Stimulated activated CD8-positive, alpha-beta memory T cell treated with anti-CD3 and anti-CD28 coated beads, Interleukin-2, amount 100 ng/mL, for 1 hour (primary cell): ENCODE measurements around the gene ATP2A2.
"Not testable (repeated sequence)": the region's sequence is repeated elsewhere in the genome, so short reads cannot be mapped to it uniquely, and the experiment has no call there.

Source experiments
- DNase-seq, 2 donors: peaks; one replicate each; pipeline ENCODE4 v3.0.0-alpha.2; 2020; ENCODE audit warnings: low read depth in 2 of 2

Gene ATP2A2

DNA sequence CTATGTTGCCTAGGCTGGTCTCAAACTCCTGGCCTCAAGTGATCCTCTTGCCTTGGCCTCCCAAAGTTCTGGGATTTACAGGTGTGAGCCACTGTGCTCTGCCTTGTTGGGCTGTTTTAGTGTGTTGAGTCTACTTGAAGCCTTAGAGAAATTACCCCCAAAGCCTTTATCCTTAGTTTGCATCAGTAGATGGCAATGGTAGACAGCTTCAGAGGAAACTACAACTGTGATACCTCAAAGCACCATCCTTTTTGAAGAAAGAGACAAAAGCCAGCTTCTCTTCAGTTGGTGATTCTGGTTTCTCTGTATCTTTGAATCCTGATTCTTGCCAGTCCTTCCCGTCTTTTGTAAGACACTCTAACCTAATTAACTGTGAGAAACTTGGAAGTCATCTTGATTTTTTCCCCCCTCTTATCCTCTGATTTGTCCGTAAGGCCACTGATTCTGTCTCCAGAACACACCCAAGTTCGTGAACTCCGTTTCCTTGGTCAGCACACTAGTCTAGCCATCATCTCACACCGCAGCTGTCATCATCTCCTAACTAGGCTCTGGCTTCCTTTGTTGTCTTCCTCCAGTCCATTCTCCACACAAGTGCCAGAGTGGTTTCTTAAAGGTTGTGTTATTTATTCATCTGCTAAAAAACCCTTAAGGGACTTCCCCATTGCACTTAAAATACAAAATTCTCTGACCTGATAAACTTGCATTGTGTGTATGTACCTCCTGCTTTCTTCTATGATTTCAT is 20.2 kb downstream of the ATP2A2 start:
- DNase-seq = no peak

DNA sequence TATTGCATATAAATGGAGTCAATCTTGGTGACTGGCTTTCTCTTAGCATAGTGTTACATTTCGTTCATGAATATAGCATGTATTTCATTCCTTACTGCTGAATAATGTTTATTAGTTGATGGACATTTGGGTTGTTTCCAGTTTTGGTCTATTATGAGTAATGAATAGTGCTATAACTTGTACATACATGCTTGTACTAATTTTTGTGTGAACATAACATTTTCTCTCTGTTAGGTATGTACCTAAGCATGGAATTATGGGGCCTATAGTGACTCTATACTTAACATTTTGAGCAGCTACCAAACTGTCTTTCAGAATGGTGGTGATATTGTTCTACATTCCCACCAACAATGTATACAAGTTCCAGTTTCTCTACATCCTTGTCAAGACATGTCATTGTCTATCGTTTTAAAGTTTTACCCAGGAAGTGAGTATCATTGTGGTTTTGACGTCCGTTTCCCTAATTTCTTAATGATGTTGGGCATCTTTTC is 23.1 kb downstream of the ATP2A2 start:
- no peak for DNase-seq

DNA sequence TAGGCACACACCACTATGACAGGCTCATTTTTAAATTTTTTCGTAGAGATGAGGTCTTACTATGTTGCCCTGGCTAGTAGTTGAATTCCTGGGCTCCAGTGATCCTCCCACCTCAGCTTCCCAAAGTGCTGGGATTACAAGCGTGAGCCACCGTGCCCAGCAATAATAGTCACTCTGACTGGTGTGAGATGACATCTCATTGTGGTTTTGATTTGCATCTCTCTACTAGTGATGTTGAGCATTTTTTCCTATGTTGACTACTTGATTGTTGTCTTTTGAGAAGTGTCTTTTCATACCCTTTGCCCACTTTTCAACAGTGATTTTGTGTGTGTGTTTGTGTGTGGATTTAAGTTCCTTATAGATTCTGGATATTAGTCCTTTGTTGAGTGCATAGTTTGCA is 26.3 kb downstream of the ATP2A2 start:
- no peak for DNase-seq

DNA sequence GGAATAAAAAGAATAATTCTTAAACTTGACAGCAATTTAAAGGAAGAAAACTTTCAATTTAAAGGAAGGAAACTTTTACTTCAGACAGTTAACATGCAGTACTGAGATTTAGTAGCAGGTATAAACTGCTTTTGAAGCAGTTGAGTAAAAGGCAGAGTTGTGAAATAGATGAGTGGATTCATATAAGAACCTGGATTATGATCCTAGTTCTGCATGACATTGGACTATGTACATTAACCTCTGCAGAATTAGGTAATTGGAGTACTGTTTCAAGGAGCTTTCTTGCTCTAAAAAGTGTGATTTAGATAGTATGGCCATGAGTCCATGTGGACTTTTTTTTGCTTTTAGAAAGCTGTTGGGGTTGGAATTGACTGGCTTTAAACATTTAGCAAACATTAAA is 29.7 kb downstream of the ATP2A2 start:
- DNase-seq = no peak

DNA sequence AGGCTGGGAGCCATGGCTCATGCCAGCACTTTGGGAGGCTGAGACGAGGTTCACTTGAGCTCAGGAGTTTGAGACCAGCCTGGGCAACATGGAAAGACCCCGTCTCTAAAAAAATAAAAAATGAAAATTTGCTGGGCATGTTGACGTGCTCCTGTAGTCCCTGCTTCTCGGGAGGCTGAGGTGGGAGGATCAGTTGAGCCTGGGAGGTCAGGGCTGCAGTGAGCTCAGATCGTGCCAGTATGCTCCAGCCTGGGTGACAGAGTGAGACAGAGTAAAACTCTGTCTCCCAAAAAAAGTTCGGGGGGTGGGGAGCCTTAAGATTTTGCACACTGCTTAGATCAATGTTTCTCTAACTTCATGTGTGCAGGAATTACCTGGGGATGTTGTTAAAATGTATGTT is 30.9 kb downstream of the ATP2A2 start:
- DNase-seq = no peak

DNA sequence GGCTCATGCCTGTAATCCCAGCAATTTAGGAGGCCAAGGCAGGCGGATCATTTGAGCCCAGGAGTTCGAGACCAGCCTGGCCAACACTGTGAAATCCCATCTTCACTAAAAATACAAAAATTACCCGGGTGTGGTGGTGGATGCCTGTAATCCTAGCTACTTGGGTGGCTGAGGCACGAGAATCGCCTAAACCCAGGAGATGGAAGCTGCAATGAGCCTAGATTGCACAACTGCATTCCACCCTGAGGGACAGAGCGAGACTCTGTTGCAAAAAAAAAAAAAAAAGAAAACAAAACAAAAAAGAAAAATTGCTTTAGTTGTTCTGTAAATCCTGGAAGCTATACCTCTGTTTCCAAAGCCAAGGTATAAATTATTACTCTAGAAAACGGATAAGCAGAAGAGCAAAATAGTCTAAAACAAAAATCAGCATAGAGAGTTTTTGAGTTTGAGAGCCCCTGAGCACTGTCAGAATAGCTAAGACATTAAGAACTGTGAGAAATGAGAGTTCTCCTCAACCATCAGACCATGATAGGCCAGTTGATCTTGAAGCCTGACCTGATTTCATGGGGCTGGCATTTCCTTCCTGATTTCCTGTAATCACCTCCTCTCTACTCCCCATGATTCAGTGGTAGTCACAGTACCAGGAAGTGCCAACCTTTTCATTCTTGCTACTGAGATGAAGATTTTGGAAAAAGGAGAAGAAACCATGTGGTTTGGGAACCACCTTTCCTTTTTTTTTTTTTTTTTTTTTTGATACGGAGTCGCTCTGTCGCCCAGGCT is 31.7 kb downstream of the ATP2A2 start:
- no peak for DNase-seq

DNA sequence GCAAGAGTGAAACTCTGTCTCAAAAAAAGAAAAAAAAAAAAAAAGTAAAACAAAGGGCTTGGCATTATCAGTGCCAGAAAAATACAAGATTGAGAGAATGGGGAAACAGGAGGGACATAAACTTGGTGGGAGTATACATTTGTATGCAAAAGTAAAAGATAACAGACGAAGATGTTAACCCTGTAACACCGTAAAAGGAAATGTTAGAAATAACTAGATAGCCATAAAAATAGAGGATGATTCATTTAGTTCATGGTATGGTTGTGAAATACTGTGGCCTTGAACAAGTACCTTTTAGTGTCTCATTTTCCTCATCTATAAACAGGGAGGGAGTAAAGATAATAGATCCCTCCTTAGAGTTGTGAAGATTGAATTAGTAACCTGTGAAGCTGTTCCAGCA is 33.3 kb downstream of the ATP2A2 start:
- DNase-seq = no peak

DNA sequence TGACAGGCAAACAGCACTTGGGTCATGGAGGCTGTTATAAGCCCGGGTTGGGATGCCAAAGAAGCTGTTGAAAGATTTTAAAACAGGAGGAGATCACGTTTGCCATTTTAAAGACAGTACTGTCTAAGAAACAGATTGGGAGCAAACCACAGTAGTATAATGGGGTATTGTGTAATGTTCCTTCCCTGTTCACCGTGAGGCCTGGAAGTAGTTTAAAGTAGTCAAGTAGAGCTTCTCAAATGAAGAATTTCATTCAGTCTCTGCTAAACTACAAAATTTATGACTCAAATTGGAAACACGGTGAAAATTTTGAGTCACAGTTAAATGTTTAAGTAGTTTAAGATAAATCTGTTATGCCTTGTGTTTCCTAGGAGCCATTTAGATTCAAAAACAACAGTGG is 35.8 kb downstream of the ATP2A2 start:
- DNase-seq = no peak

DNA sequence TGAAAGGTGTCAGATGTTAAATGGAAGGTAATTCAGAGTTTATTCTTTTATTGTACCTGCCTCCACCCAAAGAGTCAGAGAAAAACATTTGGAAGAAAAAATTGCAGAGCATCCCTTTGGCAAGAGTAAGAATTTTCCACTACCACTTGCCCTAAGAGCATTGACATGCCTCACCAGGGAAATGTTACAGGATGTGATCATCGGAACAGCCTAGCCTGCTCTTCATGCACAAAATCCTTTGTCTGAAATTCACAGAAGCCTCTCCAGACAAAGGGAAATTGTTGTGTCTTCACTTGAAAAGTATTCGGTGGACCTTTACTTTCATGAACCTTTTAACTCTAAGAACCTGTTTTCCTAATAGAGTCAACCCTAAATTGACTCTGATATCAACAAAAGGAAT is 36.9 kb downstream of the ATP2A2 start:
- no peak for DNase-seq

DNA sequence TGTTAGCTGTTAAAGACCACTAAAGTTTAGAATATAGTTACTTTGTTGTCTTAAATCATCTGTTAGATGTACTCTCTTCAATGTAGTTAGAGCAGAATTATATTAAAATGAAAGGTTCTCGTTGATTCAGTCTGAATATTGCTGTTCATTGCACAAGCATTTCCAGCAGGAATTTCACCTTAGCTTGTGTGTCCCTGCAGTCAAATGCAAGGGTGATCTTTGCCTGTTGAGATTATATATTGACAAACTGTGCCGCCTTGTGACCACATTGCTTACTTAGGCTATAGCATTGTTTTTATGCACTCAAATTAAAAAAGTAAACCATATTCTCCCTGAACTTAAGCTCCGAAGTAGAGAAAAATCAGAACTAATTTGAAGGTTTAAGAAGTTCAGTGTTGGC is 39.5 kb downstream of the ATP2A2 start:
- no peak for DNase-seq

DNA sequence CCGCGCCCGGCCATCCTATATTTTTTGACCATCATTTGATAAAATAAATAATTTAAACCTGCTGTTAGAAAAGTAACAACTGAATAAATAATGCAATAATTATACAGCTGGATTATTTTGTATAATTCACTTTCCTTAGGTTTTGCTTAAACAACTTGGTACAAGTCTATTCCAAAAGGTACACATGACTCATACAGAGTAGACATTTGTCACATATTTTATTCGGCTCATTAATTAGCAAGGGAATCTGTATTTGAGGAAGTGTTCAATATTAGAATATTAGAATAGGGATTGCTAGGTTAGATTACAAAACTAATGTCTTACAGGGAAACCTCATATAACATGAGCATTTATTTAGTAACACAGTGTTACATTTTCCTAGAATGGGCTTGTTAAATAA is 48.7 kb downstream of the ATP2A2 start:
- no peak for DNase-seq

DNA sequence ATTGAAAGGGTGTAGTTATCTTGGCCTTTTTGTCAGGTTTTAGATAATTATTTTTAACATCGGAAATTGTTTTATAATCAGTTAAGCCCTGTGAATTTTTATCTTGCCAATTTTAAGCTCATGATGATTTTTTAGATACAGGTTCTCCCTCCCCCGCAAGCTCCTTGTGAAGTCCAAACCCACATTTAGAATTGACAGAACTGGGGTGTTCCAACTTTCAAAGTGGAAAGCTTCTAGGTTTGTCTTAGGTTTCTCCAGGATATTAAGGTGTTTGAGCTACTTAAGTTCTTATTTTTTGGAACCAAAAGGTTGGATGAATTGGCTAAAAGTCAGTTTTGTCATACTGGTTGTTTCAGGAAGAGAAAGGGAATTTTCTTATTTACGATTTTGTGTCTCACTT is 49.1 kb downstream of the ATP2A2 start:
- no peak for DNase-seq

DNA sequence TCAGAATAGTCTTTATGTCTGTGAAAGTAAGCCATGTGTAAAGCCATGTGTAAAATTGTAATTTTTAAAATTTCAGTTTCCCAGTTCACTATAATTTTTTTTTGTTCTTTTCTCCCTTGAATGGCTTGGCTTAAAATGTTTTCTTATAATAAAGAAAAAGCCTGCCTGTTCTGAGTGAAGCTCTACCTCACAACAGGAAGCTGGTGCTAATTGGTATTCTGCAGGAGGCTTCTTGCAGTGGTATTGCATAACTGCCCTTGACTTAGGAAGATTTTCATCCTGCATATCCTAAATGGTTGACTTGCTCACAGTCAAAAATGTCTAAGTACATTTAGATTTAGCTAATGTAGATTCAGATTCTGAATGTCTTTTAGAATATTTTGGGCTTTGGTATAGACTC is 49.5 kb downstream of the ATP2A2 start:
- no peak for DNase-seq

DNA sequence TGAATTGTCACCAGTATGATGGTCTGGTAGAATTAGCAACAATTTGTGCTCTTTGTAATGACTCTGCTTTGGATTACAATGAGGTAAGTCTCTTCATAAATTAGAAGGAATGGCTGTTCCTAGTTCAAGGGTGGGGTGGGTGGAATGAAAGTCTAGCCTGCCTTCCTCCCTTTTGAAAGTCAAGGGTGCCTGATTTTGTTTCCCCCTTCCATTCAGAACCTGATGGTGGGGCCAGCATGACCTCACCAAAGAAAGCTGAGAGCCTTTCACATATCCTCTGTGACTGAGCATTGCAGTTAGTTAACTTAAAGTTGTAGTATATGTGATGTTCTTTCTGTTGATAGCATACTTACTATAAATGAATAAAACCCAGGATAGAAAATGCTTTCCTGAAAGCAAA is 52.2 kb downstream of the ATP2A2 start:
- no peak for DNase-seq

DNA sequence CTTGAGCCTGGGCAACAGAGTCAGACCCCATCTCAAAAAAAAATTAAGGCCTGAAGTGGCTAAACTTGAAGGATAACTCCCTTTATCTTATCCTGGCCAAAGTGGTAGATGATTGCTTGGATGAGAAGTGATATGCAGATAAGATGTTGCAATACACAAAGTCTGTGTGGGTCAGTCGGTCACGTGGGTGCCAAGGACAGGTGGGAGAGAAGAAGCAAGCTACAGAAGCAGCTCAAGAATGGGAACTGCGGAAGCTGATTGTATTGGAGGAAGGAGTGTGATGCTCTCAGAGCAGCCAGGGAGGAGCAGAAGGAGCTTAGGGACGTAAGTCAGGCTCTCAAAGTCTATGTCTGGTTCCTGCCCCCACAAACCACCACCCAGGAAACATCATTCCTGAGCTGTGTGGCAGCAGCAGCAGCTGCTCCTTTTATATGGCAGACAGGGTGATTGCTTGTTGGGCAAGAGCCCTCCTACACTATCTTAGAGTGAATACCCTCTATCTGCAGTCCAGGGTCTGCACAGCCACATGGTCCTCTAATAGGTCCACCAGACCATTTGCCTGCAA is 54.5 kb downstream of the ATP2A2 start:
- DNase-seq = no peak

DNA sequence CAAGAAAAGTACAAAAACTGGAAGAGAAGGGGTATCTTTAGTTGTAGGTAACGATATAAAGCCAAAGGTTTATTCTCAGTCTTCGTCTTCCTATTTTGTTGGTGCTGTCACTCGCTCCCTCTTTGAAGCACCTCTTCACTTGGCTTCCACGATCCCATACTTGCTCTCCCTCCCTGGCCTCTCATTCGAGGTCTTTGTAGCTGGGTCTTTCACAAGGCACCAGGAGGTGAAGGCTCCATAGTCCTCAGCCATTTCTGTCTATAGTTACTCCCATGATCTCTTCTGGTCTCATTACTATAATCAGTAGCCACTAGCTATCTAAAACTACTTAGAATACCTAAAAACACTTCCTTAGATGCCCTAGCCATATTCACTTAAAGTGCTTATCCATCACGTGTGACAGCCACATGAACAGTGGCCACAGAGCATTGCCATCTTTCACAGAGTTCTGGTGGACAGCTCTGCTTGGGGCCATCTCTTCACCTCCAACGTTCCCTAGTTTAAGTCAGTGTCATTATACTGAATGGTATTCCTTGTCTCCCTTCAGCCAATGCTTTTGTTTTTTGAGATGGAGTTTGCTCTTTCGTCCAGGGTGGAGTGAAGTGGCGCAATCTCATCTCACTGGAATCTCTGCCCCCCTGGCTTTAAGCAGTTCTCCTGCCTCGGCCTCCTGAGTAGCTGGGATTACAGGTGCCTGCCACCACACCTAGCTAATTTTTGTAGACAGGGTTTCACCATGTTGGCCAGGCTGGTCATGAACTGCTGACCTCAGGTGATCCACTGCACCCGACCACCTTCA is 57.1 kb downstream of the ATP2A2 start:
- no peak for DNase-seq

DNA sequence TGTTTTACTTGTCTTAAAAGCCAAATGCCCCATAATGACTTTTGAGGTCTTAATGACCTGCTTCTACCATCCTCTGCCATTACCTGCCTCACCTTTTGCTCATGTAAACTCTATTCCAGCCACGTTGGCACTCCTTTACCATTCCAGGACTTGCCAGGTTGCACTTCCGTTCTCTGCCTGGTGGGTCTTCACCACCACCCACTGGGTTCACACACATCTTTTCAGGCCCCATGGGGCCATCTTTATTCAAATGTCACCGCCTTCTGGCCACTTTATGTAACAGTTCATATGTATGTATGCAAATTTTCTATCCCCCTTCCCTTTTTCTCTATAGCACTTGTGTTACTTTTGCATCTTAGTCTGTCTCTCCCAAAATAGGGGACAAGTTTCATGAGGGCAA is 57.7 kb downstream of the ATP2A2 start:
- DNase-seq = no peak

DNA sequence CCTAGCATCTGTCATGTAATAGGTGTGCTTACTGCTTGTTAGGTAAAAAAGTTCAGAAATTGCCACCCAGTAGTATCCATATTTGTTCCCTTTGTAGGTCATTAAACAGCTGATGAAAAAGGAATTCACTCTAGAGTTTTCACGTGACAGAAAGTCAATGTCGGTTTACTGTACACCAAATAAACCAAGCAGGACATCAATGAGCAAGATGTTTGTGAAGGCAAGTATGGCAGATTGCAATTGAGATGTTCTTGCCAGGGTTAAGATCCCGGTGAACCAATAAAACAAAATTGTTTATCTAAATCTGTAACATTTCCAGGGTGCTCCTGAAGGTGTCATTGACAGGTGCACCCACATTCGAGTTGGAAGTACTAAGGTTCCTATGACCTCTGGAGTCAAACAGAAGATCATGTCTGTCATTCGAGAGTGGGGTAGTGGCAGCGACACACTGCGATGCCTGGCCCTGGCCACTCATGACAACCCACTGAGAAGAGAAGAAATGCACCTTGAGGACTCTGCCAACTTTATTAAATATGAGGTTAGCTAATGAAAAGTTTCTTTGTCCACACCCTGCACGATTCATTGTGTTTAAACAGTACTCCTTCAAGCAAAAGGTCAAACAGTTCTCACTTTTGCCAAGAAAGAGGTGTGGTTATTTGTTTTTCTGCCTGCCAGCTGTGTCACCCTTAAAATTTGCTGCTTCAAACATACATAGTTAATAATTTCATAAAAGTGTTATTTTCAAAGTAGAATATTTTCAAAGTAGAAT is 58.3 kb downstream of the ATP2A2 start:
- no peak for DNase-seq

DNA sequence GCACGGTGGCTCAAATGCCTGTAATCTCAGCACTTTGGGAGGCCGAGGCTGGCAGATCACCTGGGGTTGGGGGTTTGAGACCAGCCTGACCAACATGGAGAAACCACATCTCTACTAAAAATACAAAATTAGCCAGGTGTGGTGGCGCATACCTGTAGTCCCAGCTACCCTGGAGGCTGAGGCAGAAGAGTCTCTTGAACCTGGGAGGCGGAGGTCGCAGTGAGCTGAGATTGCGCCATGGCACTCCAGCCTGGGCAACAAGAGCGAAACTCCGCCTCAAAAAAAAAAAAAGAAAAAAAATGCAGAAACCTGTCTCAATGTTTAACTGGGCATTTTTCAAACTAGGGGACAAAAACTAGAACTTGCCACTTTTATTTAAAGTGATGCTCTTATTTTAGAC is 59.2 kb downstream of the ATP2A2 start:
- not testable (repeated sequence) for DNase-seq

DNA sequence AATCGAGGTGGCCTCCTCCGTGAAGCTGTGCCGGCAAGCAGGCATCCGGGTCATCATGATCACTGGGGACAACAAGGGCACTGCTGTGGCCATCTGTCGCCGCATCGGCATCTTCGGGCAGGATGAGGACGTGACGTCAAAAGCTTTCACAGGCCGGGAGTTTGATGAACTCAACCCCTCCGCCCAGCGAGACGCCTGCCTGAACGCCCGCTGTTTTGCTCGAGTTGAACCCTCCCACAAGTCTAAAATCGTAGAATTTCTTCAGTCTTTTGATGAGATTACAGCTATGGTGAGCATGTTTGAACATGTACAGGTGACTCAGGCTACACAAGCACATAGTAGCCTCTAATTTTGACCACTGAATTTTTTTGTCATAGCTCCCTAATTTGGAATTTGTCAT is 59.7 kb downstream of the ATP2A2 start:
- DNase-seq = no peak

DNA sequence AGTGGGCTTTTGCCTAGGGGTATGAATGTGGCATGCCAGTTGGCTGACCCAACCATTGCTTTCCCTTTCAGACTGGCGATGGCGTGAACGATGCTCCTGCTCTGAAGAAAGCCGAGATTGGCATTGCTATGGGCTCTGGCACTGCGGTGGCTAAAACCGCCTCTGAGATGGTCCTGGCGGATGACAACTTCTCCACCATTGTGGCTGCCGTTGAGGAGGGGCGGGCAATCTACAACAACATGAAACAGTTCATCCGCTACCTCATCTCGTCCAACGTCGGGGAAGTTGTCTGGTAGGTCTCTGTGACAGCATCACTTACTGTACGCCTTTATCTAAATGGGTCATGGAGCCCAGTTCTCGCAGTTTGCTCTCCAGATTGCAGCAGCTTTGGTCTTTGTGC is 61.1 kb downstream of the ATP2A2 start:
- no peak for DNase-seq
